Gastroesophageal sphincter (tissue), 4 donors: ENCODE results near the gene OTOA. TPM values are rescaled to one million over a fixed set of nuclear protein-coding genes. Genes with fewer than 3 reads are reported as not detected.
"Not testable (repeated sequence)": the region's sequence is repeated elsewhere in the genome, so short reads cannot be mapped to it uniquely, and the experiment has no call there.

Experiments used
- ATAC-seq: fragments of 150-250 bp; one replicate; pipeline ENCODE4 v1.9.1; 2016; ENCODE audit warnings: mild to moderate bottlenecking, moderate library complexity
- H3K27ac ChIP-seq, 4 donors: fragments of 200-600 bp; sonication (generic) in 3 of 4; 1 replicate in 3 of 4; 2 replicates in 1 of 4; pipeline ENCODE4 v1.5.1; 2016 to 2019
- H3K27me3 ChIP-seq: fragments of 200-600 bp; sonication (generic); one replicate; pipeline ENCODE4 v1.5.1; 2019
- H3K36me3 ChIP-seq, 2 donors: fragments of 200-600 bp; sonication (generic); one replicate each; pipeline ENCODE4 v1.5.1; 2019; ENCODE audit warnings: control low read depth in 1 of 2
- H3K4me1 ChIP-seq, 3 donors: fragments of 200-600 bp; sonication (generic); 1 replicate in 2 of 3; 2 replicates in 1 of 3; pipeline ENCODE4 v1.5.1; 2016 to 2019; ENCODE audit warnings: control low read depth in 2 of 3
- H3K4me3 ChIP-seq, 2 donors: fragments of 200-600 bp; sonication (generic); one replicate each; pipeline ENCODE4 v1.5.1; 2019; ENCODE audit warnings: mild to moderate bottlenecking in 1 of 2, moderate library complexity in 1 of 2
- H3K9me3 ChIP-seq, 3 donors: fragments of 200-600 bp; sonication (generic); one replicate each; pipeline ENCODE4 v1.5.1; 2017 to 2019; ENCODE audit warnings: control low read depth in 2 of 3
- EP300 ChIP-seq: sonication (generic); formaldehyde crosslinking; IDR thresholded peaks from one replicate; pipeline ENCODE4 v1.6.1; 2017; ENCODE audit warnings: antibody characterized with exemption, mild to moderate bottlenecking
- POLR2A ChIP-seq, 2 donors: fragments of 450-650 bp; IDR thresholded peaks; one replicate each; pipeline ENCODE4 v1.6.1; 2017; ENCODE audit warnings: antibody characterized with exemption in 2 of 2, mild to moderate bottlenecking in 2 of 2, moderate library complexity in 1 of 2
- POLR2AphosphoS5 ChIP-seq: sonication (generic); formaldehyde crosslinking; IDR thresholded peaks from one replicate; pipeline ENCODE4 v1.6.1; 2017; ENCODE audit warnings: antibody characterized with exemption
- WGBS, 2 donors: methylation state at CpG; one replicate each; pipeline ENCODE4 v1.1.5; 2018; ENCODE audit warnings: low coverage in 1 of 2; 5-methylcytosine and 5-hydroxymethylcytosine counted together
- total RNA-seq, 4 donors: library from RNA; depleted of rRNA; stranded (reverse); fragments of >200 nt; gene quantifications; one replicate each; pipeline ENCODE4 v1.1.0, GENCODE V29; 2016
- TF ChIP-seq, protein P1 (sequence below), 4 experiments: fragments of 200-600 bp in 2 of 4; fragments of 450-650 bp in 2 of 4; sonication (generic) in 1 of 4; IDR thresholded peaks; one replicate each; pipeline ENCODE4 v1.5.1; 2017 to 2019; ENCODE audit warnings: antibody characterized with exemption in 4 of 4, mild to moderate bottlenecking in 2 of 4, moderate library complexity in 2 of 4

Gene OTOA
- total RNA-seq, 4 donors from 2014 or later, result 0.54 TPM; not detected in 3

DNA sequence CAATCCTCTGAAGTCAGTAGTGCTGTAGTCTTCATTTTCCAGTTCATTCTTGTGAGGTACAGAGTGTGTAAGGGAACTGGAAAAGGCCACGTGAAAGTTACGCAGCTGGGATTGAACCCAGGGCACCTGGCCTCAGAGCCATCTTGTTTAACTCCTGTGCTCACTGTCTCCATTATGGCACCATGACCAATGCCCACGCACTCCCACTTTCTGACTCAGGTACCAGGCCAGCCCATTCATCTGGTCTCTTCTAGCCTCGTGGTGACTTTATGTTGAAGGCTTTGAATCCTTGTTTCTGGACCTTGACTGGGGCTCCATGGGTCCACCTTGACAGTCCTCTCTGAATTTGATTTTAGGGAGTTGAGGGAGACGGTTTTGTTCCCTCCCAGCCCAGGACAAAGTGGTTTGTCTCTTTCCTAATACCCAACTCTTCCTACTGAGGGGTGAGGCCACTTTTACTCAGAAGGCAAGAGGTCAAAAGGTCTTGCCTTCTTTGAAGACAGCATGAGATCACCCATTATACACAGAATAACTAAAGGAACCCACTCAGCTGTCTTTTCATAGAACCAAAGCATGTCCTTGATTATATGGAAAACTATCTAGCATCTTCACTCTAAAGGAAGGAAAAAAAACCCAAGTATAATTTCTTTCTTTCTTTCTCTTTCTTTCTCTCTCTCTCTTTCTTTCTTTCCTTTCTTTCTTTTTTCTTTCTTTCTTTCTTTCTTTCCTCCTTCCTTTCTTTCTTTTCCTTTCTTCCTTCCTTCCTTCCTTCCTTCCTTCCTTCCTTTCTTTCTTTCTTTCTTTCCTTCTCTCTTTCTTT is 50.0 kb downstream of the OTOA start:
- Histone ChIP-seq H3K4me3 (no peak overlapping the region), H3K27ac (no peak overlapping the region), H3K9me3 (no peaks in the 10 kb centered on the region), H3K4me1 (peaks cover 0 to under 1% (median 0%) of the 10 kb centered on the region in 3 donors), H3K27me3 (peaks cover 6% of the 10 kb centered on the region), H3K36me3 (no peaks in the 10 kb centered on the region)
- TF ChIP-seq, protein P1, sequence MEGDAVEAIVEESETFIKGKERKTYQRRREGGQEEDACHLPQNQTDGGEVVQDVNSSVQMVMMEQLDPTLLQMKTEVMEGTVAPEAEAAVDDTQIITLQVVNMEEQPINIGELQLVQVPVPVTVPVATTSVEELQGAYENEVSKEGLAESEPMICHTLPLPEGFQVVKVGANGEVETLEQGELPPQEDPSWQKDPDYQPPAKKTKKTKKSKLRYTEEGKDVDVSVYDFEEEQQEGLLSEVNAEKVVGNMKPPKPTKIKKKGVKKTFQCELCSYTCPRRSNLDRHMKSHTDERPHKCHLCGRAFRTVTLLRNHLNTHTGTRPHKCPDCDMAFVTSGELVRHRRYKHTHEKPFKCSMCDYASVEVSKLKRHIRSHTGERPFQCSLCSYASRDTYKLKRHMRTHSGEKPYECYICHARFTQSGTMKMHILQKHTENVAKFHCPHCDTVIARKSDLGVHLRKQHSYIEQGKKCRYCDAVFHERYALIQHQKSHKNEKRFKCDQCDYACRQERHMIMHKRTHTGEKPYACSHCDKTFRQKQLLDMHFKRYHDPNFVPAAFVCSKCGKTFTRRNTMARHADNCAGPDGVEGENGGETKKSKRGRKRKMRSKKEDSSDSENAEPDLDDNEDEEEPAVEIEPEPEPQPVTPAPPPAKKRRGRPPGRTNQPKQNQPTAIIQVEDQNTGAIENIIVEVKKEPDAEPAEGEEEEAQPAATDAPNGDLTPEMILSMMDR (IDR thresholded peaks at IDR 0.05), result no peak
- TF ChIP-seq POLR2A (IDR thresholded peaks at IDR 0.05) (no peak), EP300 (no peak), POLR2AphosphoS5 (no peak)
- no peak for ATAC-seq
- 90 to 93% methylated on average over 3 to 4 of the region's 5 CpGs for WGBS, 2 donors

DNA sequence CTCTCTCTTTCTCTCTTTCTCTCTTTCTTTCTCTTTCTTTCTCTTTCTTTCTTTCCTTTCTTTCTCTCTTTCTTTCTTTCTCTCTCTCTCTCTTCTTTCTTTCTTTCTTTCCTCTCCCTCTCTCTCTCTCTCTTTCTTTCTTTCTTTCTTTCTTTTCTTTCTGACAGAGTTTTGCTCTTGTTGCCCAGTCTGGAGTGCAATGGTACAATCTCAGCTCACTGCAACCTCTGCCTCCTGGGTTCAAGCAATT is 50.5 kb downstream of the OTOA start:
- H3K36me3 ChIP-seq, H3K27ac ChIP-seq, H3K4me3 ChIP-seq, ATAC-seq, H3K9me3 ChIP-seq, H3K4me1 ChIP-seq, H3K27me3 ChIP-seq: not testable (repeated sequence)

DNA sequence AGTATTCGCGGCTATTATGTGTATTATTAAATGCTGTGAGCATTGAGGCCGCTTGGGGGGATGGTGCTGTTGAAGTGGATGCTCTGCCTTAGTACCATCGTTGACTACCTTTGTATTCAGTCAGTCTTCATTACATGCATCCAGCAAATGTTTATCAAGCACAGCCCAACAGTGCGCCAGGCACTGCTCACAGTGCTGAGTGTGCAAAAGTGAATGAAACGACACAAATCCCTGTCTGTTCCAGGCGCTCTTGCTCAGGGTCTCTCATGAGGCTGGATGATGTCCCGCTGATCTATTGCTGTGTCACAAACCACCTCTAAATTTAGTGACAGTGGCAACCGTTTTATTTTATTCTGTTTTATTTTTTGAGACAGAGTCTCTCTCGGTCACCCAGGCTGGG is 53.8 kb downstream of the OTOA start:
- no peak for ATAC-seq
- TF ChIP-seq, protein P1 (IDR thresholded peaks at IDR 0.05), result no peak
- TF ChIP-seq EP300, result no peak
- no peak for TF ChIP-seq POLR2AphosphoS5
- no peak for TF ChIP-seq POLR2A (IDR thresholded peaks at IDR 0.05)
- H3K36me3 ChIP-seq, result no peaks in the 10 kb centered on the region
- no peaks in the 10 kb centered on the region for H3K4me1 ChIP-seq
- WGBS, 2 donors, result 75 to 80% methylated on average over 7 to 10 of the region's 10 CpGs
- H3K27ac ChIP-seq, result no peak overlapping the region
- no peaks in the 10 kb centered on the region for H3K9me3 ChIP-seq
- H3K27me3 ChIP-seq, result peaks cover 6% of the 10 kb centered on the region
- no peak overlapping the region for H3K4me3 ChIP-seq

DNA sequence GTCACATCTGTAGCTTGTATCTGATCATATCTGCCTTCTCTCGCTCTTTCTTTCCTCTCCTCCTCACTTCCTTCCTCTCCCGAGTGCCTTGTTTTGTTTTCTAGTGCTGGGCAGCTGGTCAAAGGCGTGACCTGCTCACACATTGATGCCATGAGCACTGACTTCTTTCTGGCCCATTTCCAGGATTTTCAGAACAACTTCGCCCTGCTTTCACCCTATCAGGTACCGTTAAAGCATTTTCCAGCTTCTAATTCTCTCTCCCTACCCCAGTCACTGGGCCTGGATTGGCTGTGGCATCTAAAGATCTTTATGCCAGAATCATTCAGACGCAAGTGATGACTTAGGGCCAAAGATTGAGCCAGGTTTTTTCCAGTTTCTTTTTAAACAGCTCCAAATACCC is 55.5 kb downstream of the OTOA start:
- no peak overlapping the region for H3K4me3 ChIP-seq
- no peaks in the 10 kb centered on the region for H3K9me3 ChIP-seq
- no peak for ATAC-seq
- 59 to 65% methylated on average over 3 to 6 of the region's 6 CpGs for WGBS, 2 donors
- H3K27me3 ChIP-seq, result peaks cover 6% of the 10 kb centered on the region
- H3K27ac ChIP-seq, result no peak overlapping the region
- TF ChIP-seq POLR2AphosphoS5 (no peak), EP300 (no peak), POLR2A (IDR thresholded peaks at IDR 0.05) (no peak)
- TF ChIP-seq, protein P1 (IDR thresholded peaks at IDR 0.05), result no peak
- H3K4me1 ChIP-seq, result no peaks in the 10 kb centered on the region
- H3K36me3 ChIP-seq, result no peaks in the 10 kb centered on the region

DNA sequence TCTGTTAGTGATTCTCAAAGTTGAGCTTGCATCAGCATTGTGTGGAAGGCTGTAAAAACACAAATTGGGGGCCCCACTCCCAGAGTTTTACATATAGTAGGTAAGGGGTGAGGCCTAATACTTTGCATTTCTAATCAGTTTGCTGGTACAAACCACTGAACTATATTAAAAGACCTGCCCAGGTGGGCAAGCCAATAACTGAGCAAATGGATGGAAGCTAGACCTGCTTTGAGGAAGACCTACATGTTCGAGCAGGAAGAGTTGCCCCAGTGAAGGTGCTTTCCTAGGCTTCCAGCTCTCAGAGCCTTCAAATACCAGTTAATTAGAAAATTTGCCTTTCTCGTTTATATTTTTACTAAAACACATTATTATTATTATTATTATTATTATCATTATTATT is 56.8 kb downstream of the OTOA start:
- H3K9me3 ChIP-seq, result no peaks in the 10 kb centered on the region
- no peak overlapping the region for H3K4me3 ChIP-seq
- no peaks in the 10 kb centered on the region for H3K36me3 ChIP-seq
- H3K27ac ChIP-seq, result no peak overlapping the region
- no peaks in the 10 kb centered on the region for H3K4me1 ChIP-seq
- 84 to 85% methylated on average over 2 of the region's 2 CpGs for WGBS, 2 donors
- TF ChIP-seq POLR2A (IDR thresholded peaks at IDR 0.05) (no peak), EP300 (no peak), POLR2AphosphoS5 (no peak)
- TF ChIP-seq, protein P1 (IDR thresholded peaks at IDR 0.05), result no peak
- ATAC-seq, result no peak
- peaks cover 4% of the 10 kb centered on the region for H3K27me3 ChIP-seq
